Keratinocyte (primary cell): ENCODE measurements around the gene CDHR2.

ENCODE experiments used
- CTCF ChIP-seq, 3 experiments: IDR thresholded peaks in 1 of 3; conservative IDR thresholded peaks in 1 of 3; optimal IDR thresholded peaks in 1 of 3; 2 replicates in 2 of 3; 3 replicates in 1 of 3; pipeline versions ENCODE3 to v1.5.1; 2011; ENCODE audit warnings: low read length in 3 of 3, mild to moderate bottlenecking in 3 of 3, moderate library complexity in 2 of 3, control low read depth in 1 of 3, inconsistent platforms in 1 of 3; ENCODE audit not compliant: insufficient read depth in 2 of 3; ENCODE audit errors: extremely low read depth in 1 of 3
- EZH2 ChIP-seq: IDR thresholded peaks from one replicate; pipeline ENCODE4 v1.6.1; 2012; ENCODE audit warnings: inconsistent platforms, mild to moderate bottlenecking, low read length, moderate library complexity

- no peak for TF ChIP-seq EZH2
- TF ChIP-seq CTCF (optimal IDR thresholded peaks at IDR 0.05 in 1 of 3, IDR thresholded peaks at IDR 0.05 in 1 of 3, conservative IDR thresholded peaks at IDR 0.05 in 1 of 3; ENCODE audit: extremely low read depth in 1 of 3, insufficient read depth in 2 of 3, low read length in 3 of 3), result no peak
These were observed 39.2 kb downstream of the CDHR2 start for GRCh38 chr5:176588297-176588696.
